ENCODE measurements around the gene ARID1B. TPM values are rescaled to one million over a fixed set of nuclear protein-coding genes. Genes with fewer than 3 reads are reported as not detected.

The ARID1B gene
- total RNA-seq, 1 donor from 2014 or later, result 67.5 TPM

DNA sequence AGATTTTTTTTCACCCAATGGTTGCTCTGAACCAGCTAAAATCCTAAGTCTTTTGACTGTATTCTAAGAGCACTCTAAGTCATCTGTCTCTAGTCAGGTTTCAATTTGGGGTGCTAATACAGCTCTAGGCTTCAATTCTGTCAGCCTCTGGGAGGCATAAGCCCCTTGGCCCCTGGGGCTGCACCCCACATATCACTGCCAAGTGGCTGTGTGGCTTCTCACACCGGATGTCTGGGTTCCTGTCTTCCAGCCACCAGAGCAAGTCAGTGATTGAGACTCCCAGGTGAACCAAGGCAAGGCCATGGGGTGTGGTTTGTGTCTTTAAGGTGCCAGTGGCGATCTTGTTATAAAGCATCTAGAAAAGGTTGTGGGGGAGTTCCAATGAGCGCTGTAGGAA, 409.6 kb downstream of the ARID1B start:
- Mint-ChIP-seq H3K36me3 (ENCODE audit: low read depth) (peaks cover 44% of the 10 kb centered on the region), H3K9me3 (no peaks in the 10 kb centered on the region), H3K27ac (peak overlapping the region; percentile 53), H3K4me3 (no peak overlapping the region), H3K4me1 (peaks cover 6% of the 10 kb centered on the region), H3K27me3 (no peaks in the 10 kb centered on the region)
- intact Hi-C loops (cut with micrococcal nuclease), result no loop called here
- no peak for DNase-seq

DNA sequence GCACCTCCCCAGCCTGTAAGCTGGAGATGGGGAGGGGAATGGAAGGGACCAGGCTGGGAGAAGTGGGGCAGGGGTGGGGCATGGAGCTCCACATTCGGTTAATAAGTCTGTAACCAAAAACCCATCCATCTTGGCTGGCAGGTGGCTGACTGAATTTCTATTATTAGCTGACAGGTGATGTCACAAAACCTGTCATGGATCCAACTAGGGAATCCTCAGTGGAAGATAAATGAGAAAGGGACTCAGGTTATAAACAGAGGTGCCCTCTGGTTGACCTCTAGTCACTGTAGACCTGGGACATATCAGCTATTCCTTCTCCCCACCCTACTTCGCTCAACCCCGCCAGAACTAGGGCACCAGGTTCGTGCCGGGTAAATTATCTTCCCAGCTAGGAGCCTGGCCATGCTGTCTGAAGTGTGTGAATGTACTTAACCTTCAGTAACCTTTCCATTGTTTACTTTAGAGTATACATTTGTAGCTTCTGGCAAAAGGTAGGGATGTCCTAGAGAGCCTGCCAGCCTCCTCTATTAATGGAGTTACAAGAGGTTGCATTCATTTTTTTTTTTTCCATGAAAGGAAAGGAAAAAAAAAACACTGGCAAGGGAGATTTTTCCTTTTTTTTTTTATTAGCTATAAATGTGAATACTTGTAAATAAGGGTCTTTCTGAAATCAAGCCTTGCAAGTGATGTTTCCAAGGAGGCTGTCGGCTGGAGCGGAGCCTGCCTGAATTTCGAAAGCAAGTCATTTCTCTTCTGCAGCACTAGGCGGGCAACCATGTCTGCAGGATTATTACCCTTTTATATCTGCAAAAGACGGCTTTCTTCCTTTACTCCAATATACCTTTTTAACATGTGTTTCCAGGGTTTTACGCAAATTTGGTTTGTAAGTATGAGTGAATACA, 410.3 kb downstream of the ARID1B start:
- Mint-ChIP-seq H3K9me3 (no peaks in the 10 kb centered on the region), H3K36me3 (ENCODE audit: low read depth) (peaks cover 46% of the 10 kb centered on the region), H3K27ac (peak overlapping the region; percentile 53), H3K4me1 (peaks cover 6% of the 10 kb centered on the region), H3K4me3 (no peak overlapping the region), H3K27me3 (no peaks in the 10 kb centered on the region)
- DNase-seq, result no peak
- intact Hi-C loops (cut with micrococcal nuclease), result no loop called here

DNA sequence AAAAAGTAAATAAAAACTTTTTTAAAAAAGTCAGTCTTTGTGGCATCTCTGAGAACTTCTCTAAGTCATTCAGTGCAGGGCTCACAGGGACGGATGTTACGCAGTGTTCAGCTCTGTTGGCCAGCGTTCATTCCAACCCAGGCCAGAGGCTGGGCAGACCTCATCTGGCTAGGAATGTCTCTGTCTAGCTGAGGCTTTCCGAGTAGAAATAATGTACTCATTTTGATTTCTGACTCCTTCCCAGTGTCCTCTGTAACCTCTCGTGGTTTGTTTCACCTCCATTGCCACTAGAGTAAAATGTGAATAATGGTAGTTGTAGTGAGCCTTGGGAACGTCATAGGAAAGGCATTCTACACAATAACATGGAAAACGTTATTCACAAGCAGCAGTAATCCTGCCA, 411.0 kb downstream of the ARID1B start:
- DNase-seq, result no peak
- Mint-ChIP-seq H3K4me3 (no peak overlapping the region), H3K27ac (no peak overlapping the region), H3K9me3 (no peaks in the 10 kb centered on the region), H3K36me3 (ENCODE audit: low read depth) (peaks cover 48% of the 10 kb centered on the region), H3K4me1 (peaks cover 6% of the 10 kb centered on the region), H3K27me3 (no peaks in the 10 kb centered on the region)
- intact Hi-C loops (cut with micrococcal nuclease), result no loop called here

DNA sequence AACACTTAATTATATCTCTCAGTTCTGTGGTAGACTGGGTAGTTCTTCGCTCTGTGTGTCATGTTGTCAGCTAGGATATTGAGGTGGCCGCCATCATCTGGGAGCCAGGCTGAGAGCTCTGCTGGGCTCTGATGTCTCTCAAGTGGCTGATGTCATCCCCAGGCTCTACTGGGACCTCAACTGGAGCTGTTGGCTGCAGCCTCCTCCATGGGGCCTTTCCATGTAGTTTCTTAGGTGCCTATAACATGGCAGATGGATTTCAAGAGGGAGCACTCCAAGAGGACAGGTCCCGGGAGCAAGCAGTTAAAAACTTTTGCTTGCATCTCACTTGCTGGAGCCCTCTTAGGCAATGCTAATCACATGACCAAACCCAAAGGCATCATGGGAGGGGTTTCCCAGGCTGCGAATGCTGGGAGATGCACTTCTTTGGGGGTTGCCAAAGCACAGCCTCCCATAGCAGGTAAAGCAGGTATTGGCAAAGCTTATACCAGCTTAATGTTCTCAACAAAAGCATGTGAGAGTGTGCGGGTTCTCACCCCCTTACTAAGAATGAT, 416.3 kb downstream of the ARID1B start:
- no peaks in the 10 kb centered on the region for H3K27me3 Mint-ChIP-seq
- DNase-seq, result no peak
- intact Hi-C loops (cut with micrococcal nuclease), result no loop called here
- H3K27ac Mint-ChIP-seq, result no peak overlapping the region
- peaks cover 7% of the 10 kb centered on the region for H3K4me1 Mint-ChIP-seq
- H3K36me3 Mint-ChIP-seq (ENCODE audit: low read depth), result peaks cover 39% of the 10 kb centered on the region
- no peaks in the 10 kb centered on the region for H3K9me3 Mint-ChIP-seq
- H3K4me3 Mint-ChIP-seq, result no peak overlapping the region

DNA sequence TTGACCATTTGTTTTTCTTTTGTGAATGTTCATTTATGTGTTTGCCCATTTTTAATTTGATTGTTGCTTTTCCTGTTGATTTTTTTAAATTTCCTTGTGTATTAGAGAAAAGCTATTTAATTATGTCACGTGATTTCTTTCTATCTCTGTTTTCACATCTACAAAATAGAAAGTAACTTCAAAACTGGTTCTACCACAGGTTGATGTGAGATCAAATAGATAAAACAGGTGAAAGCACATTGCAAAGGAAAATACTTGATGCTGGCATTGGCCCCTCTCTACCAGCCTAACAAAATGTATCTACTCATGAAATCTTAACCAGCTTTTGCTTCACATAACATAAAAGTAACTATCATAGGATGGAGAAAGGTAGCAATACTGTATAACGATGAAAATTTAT, 416.9 kb downstream of the ARID1B start:
- Mint-ChIP-seq H3K27me3 (no peaks in the 10 kb centered on the region), H3K36me3 (ENCODE audit: low read depth) (peaks cover 39% of the 10 kb centered on the region), H3K27ac (no peak overlapping the region), H3K9me3 (no peaks in the 10 kb centered on the region), H3K4me3 (no peak overlapping the region), H3K4me1 (peaks cover 7% of the 10 kb centered on the region)
- DNase-seq, result no peak
- intact Hi-C loops (cut with micrococcal nuclease), result no loop called here

DNA sequence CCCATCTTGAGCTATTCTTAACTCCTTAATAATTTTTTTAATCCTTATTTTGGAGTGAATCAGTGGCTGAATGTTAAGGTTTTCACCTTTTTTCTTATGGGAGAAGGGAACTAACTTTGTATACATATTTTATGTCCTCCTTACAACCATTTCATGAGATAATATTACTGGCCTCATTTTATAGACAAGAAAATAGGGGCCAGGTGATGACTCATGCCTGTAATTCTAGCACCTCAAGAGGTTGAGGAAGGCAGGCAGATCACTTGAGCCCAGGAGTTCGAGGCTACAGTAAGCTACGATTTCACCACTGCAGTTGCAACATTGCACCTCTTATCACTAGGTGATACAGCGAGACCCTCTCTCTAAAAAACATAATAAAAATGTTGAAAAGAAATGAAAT, 417.5 kb downstream of the ARID1B start:
- Mint-ChIP-seq H3K4me1 (peaks cover 7% of the 10 kb centered on the region), H3K36me3 (ENCODE audit: low read depth) (peaks cover 36% of the 10 kb centered on the region), H3K4me3 (no peak overlapping the region), H3K27me3 (no peaks in the 10 kb centered on the region), H3K9me3 (no peaks in the 10 kb centered on the region), H3K27ac (no peak overlapping the region)
- intact Hi-C loops (cut with micrococcal nuclease), result no loop called here
- no peak for DNase-seq

DNA sequence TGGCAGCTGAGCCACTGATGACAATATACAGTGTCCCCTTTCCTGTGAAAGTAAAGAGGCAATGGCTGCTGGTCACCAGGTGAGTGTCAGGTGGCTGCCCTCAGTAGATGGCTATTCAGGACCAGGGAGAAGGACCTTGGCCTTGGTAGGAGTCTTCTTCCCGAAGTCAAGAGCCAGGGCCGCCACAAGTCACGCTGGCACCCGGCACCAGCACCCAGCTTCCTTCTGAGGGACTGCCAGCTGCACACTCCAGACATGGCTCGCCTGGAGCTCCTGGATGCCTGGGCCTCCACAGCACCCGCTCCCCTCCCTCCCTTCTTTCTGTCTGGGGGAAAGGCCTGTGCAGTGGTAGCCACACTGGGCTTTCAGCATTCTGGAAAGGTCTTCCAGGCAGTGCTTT, 419.2 kb downstream of the ARID1B start:
- Mint-ChIP-seq H3K27ac (no peak overlapping the region), H3K36me3 (ENCODE audit: low read depth) (peaks cover 30% of the 10 kb centered on the region), H3K9me3 (no peaks in the 10 kb centered on the region), H3K27me3 (no peaks in the 10 kb centered on the region), H3K4me1 (peaks cover 7% of the 10 kb centered on the region), H3K4me3 (no peak overlapping the region)
- DNase-seq, result no peak
- intact Hi-C loops (cut with micrococcal nuclease), result no loop called here

DNA sequence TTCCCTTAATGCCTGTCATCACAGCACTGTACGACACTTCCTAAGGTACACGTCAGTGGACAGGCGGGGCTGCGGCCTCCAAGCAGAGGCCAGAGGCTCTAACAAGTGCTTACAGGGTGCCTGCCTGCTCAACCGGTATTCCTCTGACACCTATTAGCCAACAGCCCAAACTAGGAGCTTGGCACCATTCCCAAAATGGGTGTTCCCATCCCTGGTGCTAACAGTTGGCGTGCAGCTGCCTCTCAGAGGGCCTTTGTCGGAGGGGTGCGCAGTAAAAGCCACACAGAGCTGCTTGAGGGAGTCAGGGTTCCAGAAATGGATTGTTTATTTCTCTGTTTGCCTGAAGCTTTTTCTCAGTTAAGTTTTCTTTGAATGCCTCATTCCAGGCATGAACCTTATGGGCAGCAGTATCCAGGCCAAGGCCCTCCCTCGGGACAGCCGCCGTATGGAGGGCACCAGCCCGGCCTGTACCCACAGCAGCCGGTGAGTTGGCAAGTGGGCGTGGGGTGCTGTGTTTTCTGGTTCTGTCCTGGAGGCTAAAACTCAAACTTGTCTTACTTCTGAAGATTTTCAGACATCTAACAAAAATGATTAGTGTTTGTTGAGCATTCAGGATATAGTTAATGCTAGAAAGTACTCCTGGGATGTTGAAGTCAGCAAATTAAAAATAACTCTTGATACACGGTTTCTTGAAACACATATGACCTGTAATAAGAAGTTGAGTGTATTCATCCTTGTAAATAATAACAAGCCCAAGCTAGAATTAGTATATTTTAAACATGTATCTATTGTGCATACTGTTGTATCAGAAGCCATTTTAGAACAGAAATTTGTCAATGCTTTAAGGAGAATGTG, 421.5 kb downstream of the ARID1B start:
- Mint-ChIP-seq H3K36me3 (ENCODE audit: low read depth) (peaks cover 31% of the 10 kb centered on the region), H3K9me3 (no peaks in the 10 kb centered on the region), H3K27me3 (no peaks in the 10 kb centered on the region), H3K4me3 (no peak overlapping the region), H3K4me1 (peaks cover 5% of the 10 kb centered on the region), H3K27ac (no peak overlapping the region)
- no peak for DNase-seq
- intact Hi-C loops (cut with micrococcal nuclease), result no loop called here

DNA sequence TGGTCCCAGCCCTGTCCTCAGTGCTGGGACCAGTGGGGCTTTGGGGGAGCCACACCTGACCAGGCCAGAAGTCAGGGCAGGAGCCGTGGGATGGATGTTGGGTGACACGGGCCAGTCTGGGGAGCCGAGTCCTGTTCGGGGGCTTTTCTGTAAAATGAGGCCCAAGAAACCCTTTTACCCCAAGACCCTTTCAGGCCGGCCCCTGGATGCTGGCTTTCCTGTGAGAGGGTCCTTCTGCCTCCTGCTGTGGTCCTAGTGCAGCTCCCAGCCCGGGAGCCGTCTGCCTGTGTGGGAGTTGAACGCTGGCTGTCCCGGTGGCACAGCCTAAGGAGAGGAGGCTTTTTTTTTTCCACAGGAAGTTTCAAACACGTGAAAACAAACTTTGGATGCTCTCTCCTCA, 422.9 kb downstream of the ARID1B start:
- intact Hi-C loops (cut with micrococcal nuclease), result no loop called here
- H3K4me3 Mint-ChIP-seq, result no peak overlapping the region
- H3K36me3 Mint-ChIP-seq (ENCODE audit: low read depth), result peaks cover 34% of the 10 kb centered on the region
- no peaks in the 10 kb centered on the region for H3K4me1 Mint-ChIP-seq
- H3K27me3 Mint-ChIP-seq, result no peaks in the 10 kb centered on the region
- H3K27ac Mint-ChIP-seq, result no peak overlapping the region
- DNase-seq, result no peak
- no peaks in the 10 kb centered on the region for H3K9me3 Mint-ChIP-seq

DNA sequence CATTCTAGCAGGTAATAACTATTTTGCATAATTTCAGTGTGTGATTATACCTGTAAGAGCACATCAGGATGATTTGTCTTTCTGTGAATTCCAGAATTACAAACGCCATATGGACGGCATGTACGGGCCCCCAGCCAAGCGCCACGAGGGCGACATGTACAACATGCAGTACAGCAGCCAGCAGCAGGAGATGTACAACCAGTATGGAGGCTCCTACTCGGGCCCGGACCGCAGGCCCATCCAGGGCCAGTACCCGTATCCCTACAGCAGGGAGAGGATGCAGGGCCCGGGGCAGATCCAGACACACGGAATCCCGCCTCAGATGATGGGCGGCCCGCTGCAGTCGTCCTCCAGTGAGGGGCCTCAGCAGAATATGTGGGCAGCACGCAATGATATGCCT, 423.4 kb downstream of the ARID1B start:
- Mint-ChIP-seq H3K27ac (no peak overlapping the region), H3K4me3 (no peak overlapping the region), H3K9me3 (no peaks in the 10 kb centered on the region), H3K36me3 (ENCODE audit: low read depth) (peaks cover 33% of the 10 kb centered on the region), H3K4me1 (no peaks in the 10 kb centered on the region), H3K27me3 (no peaks in the 10 kb centered on the region)
- DNase-seq, result no peak
- intact Hi-C loops (cut with micrococcal nuclease), result no loop called here

DNA sequence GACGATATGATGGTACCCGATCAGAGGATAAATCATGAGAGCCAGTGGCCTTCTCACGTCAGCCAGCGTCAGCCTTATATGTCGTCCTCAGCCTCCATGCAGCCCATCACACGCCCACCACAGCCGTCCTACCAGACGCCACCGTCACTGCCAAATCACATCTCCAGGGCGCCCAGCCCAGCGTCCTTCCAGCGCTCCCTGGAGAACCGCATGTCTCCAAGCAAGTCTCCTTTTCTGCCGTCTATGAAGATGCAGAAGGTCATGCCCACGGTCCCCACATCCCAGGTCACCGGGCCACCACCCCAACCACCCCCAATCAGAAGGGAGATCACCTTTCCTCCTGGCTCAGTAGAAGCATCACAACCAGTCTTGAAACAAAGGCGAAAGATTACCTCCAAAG, 423.9 kb downstream of the ARID1B start:
- intact Hi-C loops (cut with micrococcal nuclease), result no loop called here
- no peaks in the 10 kb centered on the region for H3K27me3 Mint-ChIP-seq
- DNase-seq, result no peak
- no peaks in the 10 kb centered on the region for H3K4me1 Mint-ChIP-seq
- H3K4me3 Mint-ChIP-seq, result no peak overlapping the region
- no peak overlapping the region for H3K27ac Mint-ChIP-seq
- peaks cover 34% of the 10 kb centered on the region for H3K36me3 Mint-ChIP-seq (ENCODE audit: low read depth)
- H3K9me3 Mint-ChIP-seq, result no peaks in the 10 kb centered on the region

DNA sequence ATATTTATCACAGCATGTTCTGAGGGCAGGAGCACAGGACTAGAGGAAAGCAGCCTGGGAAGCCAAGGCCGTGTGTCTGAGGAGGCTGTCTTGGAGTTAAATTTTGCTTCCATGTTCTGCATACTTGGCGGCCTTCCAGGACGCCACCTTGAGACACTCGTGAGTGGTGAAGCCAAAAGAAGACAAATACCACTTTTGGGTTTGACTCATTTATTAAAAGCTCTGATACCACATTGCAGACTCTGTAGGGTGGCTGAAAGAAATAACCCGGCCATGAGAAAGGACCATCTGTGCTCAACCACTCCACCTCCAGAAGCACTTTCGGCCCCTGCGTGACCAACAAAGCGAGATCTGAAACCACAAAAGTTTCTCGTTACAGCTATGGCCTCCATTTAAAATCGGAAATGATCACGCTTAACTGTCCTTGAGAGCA, 426.1 kb downstream of the ARID1B start:
- peaks cover 42% of the 10 kb centered on the region for H3K36me3 Mint-ChIP-seq (ENCODE audit: low read depth)
- no peak overlapping the region for H3K4me3 Mint-ChIP-seq
- no peak for DNase-seq
- no peaks in the 10 kb centered on the region for H3K9me3 Mint-ChIP-seq
- no peaks in the 10 kb centered on the region for H3K27me3 Mint-ChIP-seq
- H3K27ac Mint-ChIP-seq, result no peak overlapping the region
- intact Hi-C loops (cut with micrococcal nuclease), result no loop called here
- H3K4me1 Mint-ChIP-seq, result no peaks in the 10 kb centered on the region

DNA sequence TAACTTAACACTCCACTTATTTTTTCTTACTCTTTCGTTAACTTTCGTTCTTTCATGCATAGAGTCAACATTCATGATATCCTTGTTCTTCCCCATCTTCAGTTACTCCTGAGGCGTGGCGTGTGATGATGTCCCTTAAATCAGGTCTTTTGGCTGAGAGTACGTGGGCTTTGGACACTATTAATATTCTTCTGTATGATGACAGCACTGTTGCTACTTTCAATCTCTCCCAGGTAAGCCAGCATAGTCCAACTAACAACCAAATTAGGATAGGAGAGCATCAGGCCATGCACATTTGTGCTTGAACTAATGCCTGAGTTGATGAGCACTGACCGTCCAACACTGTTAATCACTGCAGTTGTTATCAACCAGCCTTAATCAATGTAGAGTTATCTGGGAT, 426.6 kb downstream of the ARID1B start:
- Mint-ChIP-seq H3K27ac (no peak overlapping the region), H3K36me3 (ENCODE audit: low read depth) (peaks cover 42% of the 10 kb centered on the region), H3K9me3 (no peaks in the 10 kb centered on the region), H3K27me3 (no peaks in the 10 kb centered on the region), H3K4me3 (no peak overlapping the region), H3K4me1 (no peaks in the 10 kb centered on the region)
- no peak for DNase-seq
- intact Hi-C loops (cut with micrococcal nuclease), result no loop called here
